IPS-20b (cell line): ENCODE data around the gene CHPF.

Experiments used
- H3K27ac ChIP-seq: one replicate; pipeline ENCODE4 v1.5.1; 2013; ENCODE audit warnings: low read length
- H3K27me3 ChIP-seq: 2 replicates; pipeline ENCODE4 v1.6.1; 2013; ENCODE audit warnings: mild to moderate bottlenecking, low read length, inconsistent platforms; ENCODE audit not compliant: insufficient read depth
- H3K36me3 ChIP-seq: 2 replicates; pipeline ENCODE4 v1.6.1; 2013; ENCODE audit warnings: low read depth, mild to moderate bottlenecking, inconsistent platforms, low read length, moderate library complexity; ENCODE audit not compliant: insufficient read depth
- H3K4me1 ChIP-seq: 2 replicates; pipeline ENCODE4 v1.6.1; 2013; ENCODE audit warnings: mild to moderate bottlenecking, control low read depth, inconsistent platforms, low read length, moderate library complexity; ENCODE audit not compliant: insufficient read depth
- H3K4me3 ChIP-seq: 2 replicates; pipeline ENCODE4 v1.5.1; 2013; ENCODE audit warnings: mild to moderate bottlenecking, low read length, inconsistent platforms
- H3K9ac ChIP-seq: 2 replicates; pipeline ENCODE4 v1.6.1; 2013; ENCODE audit warnings: low read depth, mild to moderate bottlenecking, inconsistent platforms, low read length, moderate library complexity
- H3K9me3 ChIP-seq: 2 replicates; pipeline ENCODE4 v1.6.1; 2013; ENCODE audit warnings: mild to moderate bottlenecking, low read depth, low read length, inconsistent platforms; ENCODE audit not compliant: insufficient read depth

CHPF gene

GRCh38 chr2:219556413-219556812, 12.8 kb upstream of the CHPF start:
- Histone ChIP-seq H3K9ac (no peak overlapping the region), H3K27me3 (peaks cover 25% of the 10 kb centered on the region), H3K27ac (no peak overlapping the region), H3K4me1 (peaks cover 19% of the 10 kb centered on the region), H3K9me3 (no peaks in the 10 kb centered on the region), H3K4me3 (no peak overlapping the region), H3K36me3 (no peaks in the 10 kb centered on the region)

GRCh38 chr2:219555956-219556355, 12.3 kb upstream of the CHPF start:
- Histone ChIP-seq H3K27ac (no peak overlapping the region), H3K9me3 (no peaks in the 10 kb centered on the region), H3K4me3 (no peak overlapping the region)

GRCh38 chr2:219554350-219554749, 10.7 kb upstream of the CHPF start:
- H3K9me3 ChIP-seq, result no peaks in the 10 kb centered on the region
- H3K9ac ChIP-seq, result no peak overlapping the region
- H3K4me3 ChIP-seq, result no peak overlapping the region
- no peak overlapping the region for H3K27ac ChIP-seq
- H3K36me3 ChIP-seq, result no peaks in the 10 kb centered on the region
- H3K4me1 ChIP-seq, result 0 out of 2 replicates have a peak, but pooled peaks cover 3% of the 10 kb centered on the region
- H3K27me3 ChIP-seq, result peaks cover 35% of the 10 kb centered on the region

More at GRCh38 chr2:219555956-219556355, 12.3 kb upstream of the CHPF start:
- H3K4me1 ChIP-seq, result peaks cover 14% of the 10 kb centered on the region; the same call in 1 of the 2 replicates
- no peak overlapping the region for H3K9ac ChIP-seq
- peaks cover 30% of the 10 kb centered on the region for H3K27me3 ChIP-seq
- no peaks in the 10 kb centered on the region for H3K36me3 ChIP-seq

- H3K4me1 ChIP-seq, result 0 out of 2 replicates have a peak, but pooled peaks cover 3% of the 10 kb centered on the region
- H3K27me3 ChIP-seq, result peaks cover 35% of the 10 kb centered on the region
- H3K4me3 ChIP-seq, result peak overlapping the region; percentile 93; the same call in 1 of the 2 replicates
- no peaks in the 10 kb centered on the region for H3K9me3 ChIP-seq
- H3K9ac ChIP-seq, result no peak overlapping the region
- peaks cover 2% of the 10 kb centered on the region; the same call in 1 of the 2 replicates for H3K36me3 ChIP-seq
- H3K27ac ChIP-seq, result no peak overlapping the region
Measured at GRCh38 chr2:219553463-219553963, 9.9 kb upstream of the CHPF start.

- H3K27ac ChIP-seq, result no peak overlapping the region
- H3K4me3 ChIP-seq, result peak overlapping the region; percentile 93
- H3K36me3 ChIP-seq, result peaks cover 7% of the 10 kb centered on the region; the same call in 1 of the 2 replicates
- peak overlapping the region; percentile 49; the same call in 1 of the 2 replicates for H3K9ac ChIP-seq
- H3K9me3 ChIP-seq, result no peaks in the 10 kb centered on the region
- 0 out of 2 replicates have a peak, but pooled peaks cover 3% of the 10 kb centered on the region for H3K4me1 ChIP-seq
- H3K27me3 ChIP-seq, result peaks cover 35% of the 10 kb centered on the region
Measured at GRCh38 chr2:219553168-219553417, 9.5 kb upstream of the CHPF start.

- H3K27ac ChIP-seq, result no peak overlapping the region
- H3K27me3 ChIP-seq, result peaks cover 35% of the 10 kb centered on the region
- H3K36me3 ChIP-seq, result peaks cover 9% of the 10 kb centered on the region; the same call in 1 of the 2 replicates
- no peaks in the 10 kb centered on the region for H3K9me3 ChIP-seq
- H3K4me1 ChIP-seq, result 0 out of 2 replicates have a peak, but pooled peaks cover 3% of the 10 kb centered on the region
- peak overlapping the region; percentile 76; the same call in 1 of the 2 replicates for H3K9ac ChIP-seq
- peak overlapping the region; percentile 93 for H3K4me3 ChIP-seq
Measured at GRCh38 chr2:219552382-219553167, 9.0 kb upstream of the CHPF start.

- Histone ChIP-seq H3K9ac (peak overlapping the region; percentile 76; the same call in 1 of the 2 replicates), H3K36me3 (peaks cover 9% of the 10 kb centered on the region; the same call in 1 of the 2 replicates), H3K27me3 (peaks cover 35% of the 10 kb centered on the region), H3K4me3 (peak overlapping the region; percentile 93), H3K9me3 (no peaks in the 10 kb centered on the region), H3K27ac (no peak overlapping the region), H3K4me1 (0 out of 2 replicates have a peak, but pooled peaks cover 3% of the 10 kb centered on the region)
Measured at GRCh38 chr2:219551441-219552381, 8.1 kb upstream of the CHPF start.

- Histone ChIP-seq H3K27ac (no peak overlapping the region), H3K4me1 (0 out of 2 replicates have a peak, but pooled peaks cover 3% of the 10 kb centered on the region), H3K9me3 (no peaks in the 10 kb centered on the region), H3K9ac (no peak overlapping the region), H3K36me3 (peaks cover 9% of the 10 kb centered on the region; the same call in 1 of the 2 replicates), H3K27me3 (peaks cover 49% of the 10 kb centered on the region), H3K4me3 (no peak overlapping the region)
Measured at GRCh38 chr2:219549619-219550018, 6.0 kb upstream of the CHPF start.

- Histone ChIP-seq H3K36me3 (peaks cover 9% of the 10 kb centered on the region; the same call in 1 of the 2 replicates), H3K9ac (no peak overlapping the region), H3K27ac (no peak overlapping the region), H3K4me3 (no peak overlapping the region), H3K27me3 (peaks cover 48% of the 10 kb centered on the region), H3K4me1 (0 out of 2 replicates have a peak, but pooled peaks cover 3% of the 10 kb centered on the region), H3K9me3 (no peaks in the 10 kb centered on the region)
Measured at GRCh38 chr2:219548990-219549389, 5.4 kb upstream of the CHPF start.

- H3K9me3 ChIP-seq, result no peaks in the 10 kb centered on the region
- H3K9ac ChIP-seq, result no peak overlapping the region
- peaks cover under 1% of the 10 kb centered on the region; the same call in 1 of the 2 replicates for H3K4me1 ChIP-seq
- peaks cover 37% of the 10 kb centered on the region for H3K27me3 ChIP-seq
- peaks cover 9% of the 10 kb centered on the region; the same call in 1 of the 2 replicates for H3K36me3 ChIP-seq
- no peak overlapping the region for H3K27ac ChIP-seq
- no peak overlapping the region for H3K4me3 ChIP-seq
Measured at GRCh38 chr2:219547621-219548020, 4.0 kb upstream of the CHPF start.

- no peak overlapping the region for H3K4me3 ChIP-seq
- no peaks in the 10 kb centered on the region for H3K9me3 ChIP-seq
- H3K36me3 ChIP-seq, result peaks cover 14% of the 10 kb centered on the region
- H3K27ac ChIP-seq, result no peak overlapping the region
- H3K4me1 ChIP-seq, result peaks cover 6% of the 10 kb centered on the region; the same call in 1 of the 2 replicates
- no peak overlapping the region for H3K9ac ChIP-seq
- peaks cover 39% of the 10 kb centered on the region for H3K27me3 ChIP-seq
Measured at GRCh38 chr2:219545943-219546352, 2.3 kb upstream of the CHPF start.
